HEK293 (cell line): ENCODE results near the gene PSMD13.

Experiments used
- HOXC10 ChIP-seq: sonication (generic); formaldehyde crosslinking; IDR thresholded peaks from 2 replicates; pipeline ENCODE4 v1.8.1; 2023; ENCODE audit warnings: mild to moderate bottlenecking, missing genetic modification reagents
- REST ChIP-seq: fragments of 450-650 bp; formaldehyde crosslinking; IDR thresholded peaks from 2 replicates; pipeline ENCODE4 v1.5.1; 2016; ENCODE audit warnings: missing biosample characterization, missing genetic modification characterization
- SCRT2 ChIP-seq: fragments of 450-650 bp; formaldehyde crosslinking; IDR thresholded peaks from 2 replicates; pipeline ENCODE4 v1.5.1; 2016; ENCODE audit warnings: missing biosample characterization, missing genetic modification characterization
- ZBTB11 ChIP-seq: fragments of 450-650 bp; formaldehyde crosslinking; conservative IDR thresholded peaks from 2 replicates; pipeline ENCODE4 v1.5.1; 2016; ENCODE audit warnings: low read depth, missing biosample characterization, missing genetic modification characterization
- ZBTB17 ChIP-seq: fragments of 450-650 bp; formaldehyde crosslinking; IDR thresholded peaks from 2 replicates; pipeline ENCODE4 v1.5.1; 2016; ENCODE audit warnings: missing biosample characterization, missing genetic modification characterization
- ZNF324 ChIP-seq: fragments of 450-650 bp; formaldehyde crosslinking; IDR thresholded peaks from 2 replicates; pipeline ENCODE4 v1.5.1; 2016; ENCODE audit warnings: missing biosample characterization, missing genetic modification characterization
- ZNF501 ChIP-seq: fragments of 450-650 bp; formaldehyde crosslinking; IDR thresholded peaks from 2 replicates; pipeline ENCODE4 v1.5.1; 2016; ENCODE audit warnings: missing biosample characterization, missing genetic modification characterization
- ZNF660 ChIP-seq: fragments of 450-650 bp; IDR thresholded peaks from 2 replicates; pipeline ENCODE4 v1.5.1; 2018; ENCODE audit warnings: missing biosample characterization, mild to moderate bottlenecking, missing genetic modification characterization
- ZNF664 ChIP-seq: fragments of 450-650 bp; formaldehyde crosslinking; IDR thresholded peaks from 2 replicates; pipeline ENCODE4 v1.5.1; 2016; ENCODE audit warnings: missing biosample characterization, missing genetic modification characterization
- ZNF701 ChIP-seq: fragments of 450-650 bp; formaldehyde crosslinking; IDR thresholded peaks from 2 replicates; pipeline ENCODE4 v1.5.1; 2016; ENCODE audit warnings: missing biosample characterization, missing genetic modification characterization
- ZNF776 ChIP-seq: fragments of 450-650 bp; formaldehyde crosslinking; IDR thresholded peaks from 2 replicates; pipeline ENCODE4 v1.5.0; 2017; ENCODE audit warnings: missing biosample characterization, missing genetic modification characterization, borderline replicate concordance
- TF ChIP-seq, protein P1 (sequence below): fragments of 450-650 bp; formaldehyde crosslinking; IDR thresholded peaks from 2 replicates; pipeline ENCODE4 v1.5.1; 2016; ENCODE audit warnings: missing biosample characterization, missing genetic modification characterization

GRCh38 chr11:203056-203944 lies 33.5 kb upstream of the PSMD13 start:
- TF ChIP-seq ZNF660 (no peak), HOXC10 (no peak), REST (no peak), ZNF324 (tag by site-specific recombination) (no peak), ZBTB11 (tag by site-specific recombination) (no peak), ZNF776 (tag by site-specific recombination) (no peak), ZNF664 (no peak), SCRT2 (tag by site-specific recombination) (no peak), ZNF501 (no peak), ZNF701 (tag by site-specific recombination) (no peak), ZBTB17 (tag by site-specific recombination) (no peak)
- TF ChIP-seq, protein P1, sequence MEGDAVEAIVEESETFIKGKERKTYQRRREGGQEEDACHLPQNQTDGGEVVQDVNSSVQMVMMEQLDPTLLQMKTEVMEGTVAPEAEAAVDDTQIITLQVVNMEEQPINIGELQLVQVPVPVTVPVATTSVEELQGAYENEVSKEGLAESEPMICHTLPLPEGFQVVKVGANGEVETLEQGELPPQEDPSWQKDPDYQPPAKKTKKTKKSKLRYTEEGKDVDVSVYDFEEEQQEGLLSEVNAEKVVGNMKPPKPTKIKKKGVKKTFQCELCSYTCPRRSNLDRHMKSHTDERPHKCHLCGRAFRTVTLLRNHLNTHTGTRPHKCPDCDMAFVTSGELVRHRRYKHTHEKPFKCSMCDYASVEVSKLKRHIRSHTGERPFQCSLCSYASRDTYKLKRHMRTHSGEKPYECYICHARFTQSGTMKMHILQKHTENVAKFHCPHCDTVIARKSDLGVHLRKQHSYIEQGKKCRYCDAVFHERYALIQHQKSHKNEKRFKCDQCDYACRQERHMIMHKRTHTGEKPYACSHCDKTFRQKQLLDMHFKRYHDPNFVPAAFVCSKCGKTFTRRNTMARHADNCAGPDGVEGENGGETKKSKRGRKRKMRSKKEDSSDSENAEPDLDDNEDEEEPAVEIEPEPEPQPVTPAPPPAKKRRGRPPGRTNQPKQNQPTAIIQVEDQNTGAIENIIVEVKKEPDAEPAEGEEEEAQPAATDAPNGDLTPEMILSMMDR = no peak
